IMR-90 (cell line): Measurements from ENCODE around the gene GXYLT1. TPM values are rescaled to one million over a fixed set of nuclear protein-coding genes. Genes with fewer than 3 reads are reported as not detected.

Experiments
- ATAC-seq: fragments of 200-7000 bp; cut with Tn5 transposase; 2 replicates; pipeline ENCODE4 v1.9.1; 2020; ENCODE audit warnings: low read depth, mild to moderate bottlenecking, moderate library complexity
- BruUV-seq: library from RNA; stranded (reverse); fragments of 400-500 nt; replicated peaks from 2 replicates; lab custom pipeline; 2021; lab: Mats Ljungman, UMichigan
- CTCF ChIA-PET: fragments of 300-600 bp; formaldehyde crosslinking; extraction: SDS; loops from one replicate; lab custom pipeline; 2021; ENCODE audit warnings: antibody characterized with exemption; lab: Yijun Ruan, JAX
- POLR2A ChIA-PET: fragments of 300-600 bp; sonication (Branson Sonifier 250); formaldehyde crosslinking; loops from one replicate; lab custom pipeline; 2022; ENCODE audit warnings: antibody characterized with exemption; ENCODE audit not compliant: unreplicated experiment; lab: Charles Lee
- DNase-seq: peaks from one replicate; pipeline ENCODE4 v3.0.0; 2013
- H2AFZ ChIP-seq: replicated peaks from 2 replicates; pipeline ENCODE3; 2013; ENCODE audit warnings: low read length, mild to moderate bottlenecking; ENCODE audit not compliant: poor library complexity
- H2AK5ac ChIP-seq: 2 replicates; pipeline ENCODE4 v1.6.1; 2013; ENCODE audit warnings: low read depth, low read length, inconsistent platforms
- H2AK9ac ChIP-seq: replicated peaks from 2 replicates; pipeline ENCODE3; 2013; ENCODE audit warnings: mild to moderate bottlenecking, low read depth, low read length, moderate library complexity; ENCODE audit not compliant: poor library complexity
- H2BK120ac ChIP-seq: 2 replicates; pipeline ENCODE4 v1.6.1; 2013; ENCODE audit warnings: low read depth, low read length, inconsistent platforms
- H2BK15ac ChIP-seq: 3 replicates; pipeline ENCODE4 v1.6.1; 2013; ENCODE audit warnings: low read depth, low read length, inconsistent platforms
- H2BK20ac ChIP-seq: 2 replicates; pipeline ENCODE4 v1.6.1; 2013; ENCODE audit warnings: low read depth, mild to moderate bottlenecking, inconsistent platforms, low read length, moderate library complexity
- H2BK5ac ChIP-seq: 2 replicates; pipeline ENCODE4 v1.6.1; 2013; ENCODE audit warnings: mild to moderate bottlenecking, low read depth, low read length, inconsistent platforms; ENCODE audit not compliant: poor library complexity, severe bottlenecking
- H3K14ac ChIP-seq: replicated peaks from 2 replicates; pipeline ENCODE4 v1.6.1; 2013; ENCODE audit warnings: low read depth, low read length, inconsistent platforms
- H3K18ac ChIP-seq: 2 replicates; pipeline ENCODE4 v1.6.1; 2013; ENCODE audit warnings: low read depth, low read length, control low read depth
- H3K23ac ChIP-seq: 2 replicates; pipeline ENCODE4 v1.6.1; 2013; ENCODE audit warnings: low read depth, low read length, inconsistent platforms
- H3K27ac ChIP-seq: 2 replicates; pipeline ENCODE4 v1.5.1; 2013; ENCODE audit warnings: mild to moderate bottlenecking, control low read depth, low read length; ENCODE audit not compliant: insufficient read depth
- H3K27me3 ChIP-seq: 2 replicates; pipeline ENCODE4 v1.6.1; 2013; ENCODE audit warnings: low read length; ENCODE audit not compliant: control insufficient read depth, insufficient read depth
- H3K36me3 ChIP-seq: 2 replicates; pipeline ENCODE4 v1.6.1; 2013; ENCODE audit warnings: low read length, mixed read lengths; ENCODE audit not compliant: control insufficient read depth, insufficient read depth
- H3K4ac ChIP-seq: 2 replicates; pipeline ENCODE4 v1.6.1; 2013; ENCODE audit warnings: low read depth, low read length, inconsistent platforms
- H3K4me1 ChIP-seq: 2 replicates; pipeline ENCODE4 v1.6.1; 2013; ENCODE audit warnings: low read length, mixed read lengths; ENCODE audit not compliant: control insufficient read depth, insufficient read depth
- H3K4me2 ChIP-seq: 2 replicates; pipeline ENCODE4 v1.6.1; 2013; ENCODE audit warnings: low read depth, mild to moderate bottlenecking, control low read depth, low read length, moderate library complexity
- H3K4me3 ChIP-seq: 2 replicates; pipeline ENCODE4 v1.5.1; 2013; ENCODE audit warnings: low read depth, mild to moderate bottlenecking, control low read depth, low read length, moderate library complexity; ENCODE audit not compliant: insufficient read depth
- H3K56ac ChIP-seq: 2 replicates; pipeline ENCODE4 v1.6.1; 2013; ENCODE audit warnings: low read length, inconsistent platforms; ENCODE audit not compliant: insufficient read depth; ENCODE audit errors: extremely low read depth
- H3K79me1 ChIP-seq, 2 experiments: 2 replicates each; pipeline ENCODE4 v1.6.1; 2013; ENCODE audit warnings: low read length in 2 of 2, inconsistent platforms in 1 of 2, low read depth in 1 of 2
- H3K9ac ChIP-seq: 2 replicates; pipeline ENCODE4 v1.6.1; 2013; ENCODE audit warnings: low read depth, low read length, control low read depth
- H3K9me1 ChIP-seq: 2 replicates; pipeline ENCODE4 v1.6.1; 2013; ENCODE audit warnings: low read length, inconsistent platforms; ENCODE audit not compliant: insufficient read depth
- H3K9me3 ChIP-seq: 2 replicates; pipeline ENCODE4 v1.6.1; 2013; ENCODE audit warnings: low read length; ENCODE audit not compliant: control insufficient read depth, insufficient read depth
- H4K20me1 ChIP-seq: 2 replicates; pipeline ENCODE4 v1.6.1; 2013; ENCODE audit warnings: low read length, inconsistent platforms; ENCODE audit not compliant: insufficient read depth
- H4K5ac ChIP-seq: 2 replicates; pipeline ENCODE4 v1.6.1; 2013; ENCODE audit warnings: mild to moderate bottlenecking, low read depth, low read length, control low read depth
- H4K8ac ChIP-seq, 2 experiments: 2 replicates each; pipeline ENCODE4 v1.6.1; 2013; ENCODE audit warnings: low read depth in 2 of 2, low read length in 2 of 2, control low read depth in 1 of 2, inconsistent platforms in 1 of 2
- H4K91ac ChIP-seq: 2 replicates; pipeline ENCODE4 v1.6.1; 2013; ENCODE audit warnings: low read depth, low read length, inconsistent platforms; ENCODE audit not compliant: insufficient read depth
- BHLHE40 ChIP-seq: fragments of 150-350 bp; IDR thresholded peaks from 2 replicates; pipeline ENCODE4 v1.6.1; 2016; ENCODE audit warnings: mild to moderate bottlenecking, low read depth, low read length
- CEBPB ChIP-seq: IDR thresholded peaks from 2 replicates; pipeline ENCODE4 v1.6.1; 2012; ENCODE audit warnings: low read depth, low read length, improper control_type of control experiment
- CHD1 ChIP-seq: IDR thresholded peaks from 2 replicates; pipeline ENCODE4 v1.6.1; 2012; ENCODE audit warnings: low read depth, low read length, improper control_type of control experiment
- FOS ChIP-seq: fragments of 150-350 bp; IDR thresholded peaks from 2 replicates; pipeline ENCODE4 v1.6.1; 2016; ENCODE audit warnings: low read depth, low read length
- MAFK ChIP-seq: IDR thresholded peaks from 2 replicates; pipeline ENCODE4 v1.6.1; 2012; ENCODE audit warnings: low read depth, low read length, improper control_type of control experiment
- MAZ ChIP-seq: IDR thresholded peaks from 2 replicates; pipeline ENCODE4 v1.6.1; 2012; ENCODE audit warnings: low read depth, mild to moderate bottlenecking, low read length, improper control_type of control experiment, moderate library complexity, borderline replicate concordance
- MXI1 ChIP-seq: IDR thresholded peaks from 2 replicates; pipeline ENCODE4 v1.6.1; 2012; ENCODE audit warnings: low read depth, mild to moderate bottlenecking, low read length, moderate library complexity, borderline replicate concordance
- NFE2L2 ChIP-seq: fragments of 150-350 bp; IDR thresholded peaks from 2 replicates; pipeline ENCODE4 v1.6.1; 2016; ENCODE audit warnings: low read depth, mild to moderate bottlenecking, low read length
- POLR2A ChIP-seq: IDR thresholded peaks from 2 replicates; pipeline ENCODE4 v1.6.1; 2012; ENCODE audit warnings: mild to moderate bottlenecking, low read depth, low read length
- RAD21 ChIP-seq: IDR thresholded peaks from 2 replicates; pipeline ENCODE4 v1.6.1; 2012; ENCODE audit warnings: low read length, improper control_type of control experiment
- RCOR1 ChIP-seq: IDR thresholded peaks from 2 replicates; pipeline ENCODE4 v1.6.1; 2012; ENCODE audit warnings: mild to moderate bottlenecking, low read length, improper control_type of control experiment; ENCODE audit not compliant: insufficient replicate concordance
- RFX5 ChIP-seq: IDR thresholded peaks from 2 replicates; pipeline ENCODE4 v1.8.0; 2012; ENCODE audit warnings: low read depth, mild to moderate bottlenecking, low read length, moderate library complexity
- SMC3 ChIP-seq: fragments of 150-350 bp; IDR thresholded peaks from 2 replicates; pipeline ENCODE4 v1.6.1; 2016; ENCODE audit warnings: low read depth, mild to moderate bottlenecking, antibody characterized with exemption, low read length, moderate library complexity
- WGBS, 2 experiments: methylation state at CpG; one replicate each; pipeline versions ENCODE4 v1.1.5 to v1.1.7; 2013; ENCODE audit warnings: missing lambda C conversion rate in 2 of 2; ENCODE audit not compliant: insufficient read length in 1 of 2; ENCODE audit errors: extremely low coverage in 2 of 2; 5-methylcytosine and 5-hydroxymethylcytosine counted together
- dilution Hi-C: fragments of 300-500 bp; cut with HindIII; formaldehyde crosslinking; loops from one replicate; pipeline ENCODE4 v1.14.3; 2018; ENCODE audit warnings: low sequenced_read_pairs; ENCODE audit not compliant: unreplicated experiment
- in situ Hi-C: fragments of 300-500 bp; cut with MboI; formaldehyde crosslinking; loops from 3 replicates; pipeline ENCODE4 v1.14.3; 2019; ENCODE audit warnings: low sequenced_read_pairs, inconsistent platforms, mixed read lengths
- intact Hi-C: fragments of 100-400 bp; cut with micrococcal nuclease; formaldehyde crosslinking; loops from 2 replicates; pipeline ENCODE4 v1.10.0; 2022
- polyA plus RNA-seq, 3 experiments: library from polyadenylated mRNA; depleted of rRNA; stranded (reverse); fragments of >200 nt; gene quantifications; 2 replicates each; pipeline ENCODE4 v1.2.3, GENCODE V29; 2012; ENCODE audit warnings: low replicate concordance in 1 of 3
- total RNA-seq: library from RNA; depleted of rRNA; stranded (reverse); fragments of >200 nt; gene quantifications from 2 replicates; pipeline ENCODE4 v1.2.3, GENCODE V29; 2012
- TF ChIP-seq, protein P1 (sequence below): fragments of 150-350 bp; IDR thresholded peaks from 2 replicates; pipeline ENCODE4 v1.6.1; 2017; ENCODE audit warnings: mild to moderate bottlenecking, antibody characterized with exemption, low read length, low read depth
- TF ChIP-seq, protein P2 (sequence below): conservative IDR thresholded peaks from 2 replicates; pipeline ENCODE4 v1.5.1; 2012; ENCODE audit warnings: mild to moderate bottlenecking, low read depth, low read length, improper control_type of control experiment
- TF ChIP-seq, protein P3 (sequence below): fragments of 150-350 bp; IDR thresholded peaks from 2 replicates; pipeline ENCODE4 v1.6.1; 2016; ENCODE audit warnings: low read depth, mild to moderate bottlenecking, low read length, moderate library complexity, borderline replicate concordance

The GXYLT1 gene
- total and polyA plus RNA-seq, 2 of the 4 experiments (the other 2 are of a cell fraction): 8.5 to 8.6 TPM

DNA sequence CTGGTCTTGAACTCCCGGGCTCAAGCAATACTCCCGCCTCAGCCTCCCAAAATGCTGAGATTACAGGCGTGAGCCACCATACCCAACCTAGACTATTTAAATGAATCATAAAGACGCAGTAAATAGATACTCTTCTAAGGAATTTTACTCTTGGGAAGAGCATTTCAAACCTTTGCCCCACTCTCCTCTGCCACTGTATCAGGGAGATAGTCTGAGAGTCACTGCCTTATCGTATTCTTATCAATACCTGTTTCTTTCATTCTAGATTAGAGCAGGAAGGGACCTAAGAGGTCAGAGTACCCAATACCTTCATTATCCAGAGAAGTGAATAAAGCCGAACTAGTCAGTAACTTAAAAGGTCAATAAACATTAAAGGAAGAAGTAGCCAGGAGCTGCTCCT, 15.8 kb downstream of the GXYLT1 start:
- no peak for TF ChIP-seq MXI1
- TF ChIP-seq, protein P1, sequence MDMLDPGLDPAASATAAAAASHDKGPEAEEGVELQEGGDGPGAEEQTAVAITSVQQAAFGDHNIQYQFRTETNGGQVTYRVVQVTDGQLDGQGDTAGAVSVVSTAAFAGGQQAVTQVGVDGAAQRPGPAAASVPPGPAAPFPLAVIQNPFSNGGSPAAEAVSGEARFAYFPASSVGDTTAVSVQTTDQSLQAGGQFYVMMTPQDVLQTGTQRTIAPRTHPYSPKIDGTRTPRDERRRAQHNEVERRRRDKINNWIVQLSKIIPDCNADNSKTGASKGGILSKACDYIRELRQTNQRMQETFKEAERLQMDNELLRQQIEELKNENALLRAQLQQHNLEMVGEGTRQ: no peak
- no peak for TF ChIP-seq CEBPB
- no peak for TF ChIP-seq FOS
- no peak for TF ChIP-seq SMC3
- no peak for TF ChIP-seq RFX5
- no peak for TF ChIP-seq NFE2L2
- TF ChIP-seq, protein P2, sequence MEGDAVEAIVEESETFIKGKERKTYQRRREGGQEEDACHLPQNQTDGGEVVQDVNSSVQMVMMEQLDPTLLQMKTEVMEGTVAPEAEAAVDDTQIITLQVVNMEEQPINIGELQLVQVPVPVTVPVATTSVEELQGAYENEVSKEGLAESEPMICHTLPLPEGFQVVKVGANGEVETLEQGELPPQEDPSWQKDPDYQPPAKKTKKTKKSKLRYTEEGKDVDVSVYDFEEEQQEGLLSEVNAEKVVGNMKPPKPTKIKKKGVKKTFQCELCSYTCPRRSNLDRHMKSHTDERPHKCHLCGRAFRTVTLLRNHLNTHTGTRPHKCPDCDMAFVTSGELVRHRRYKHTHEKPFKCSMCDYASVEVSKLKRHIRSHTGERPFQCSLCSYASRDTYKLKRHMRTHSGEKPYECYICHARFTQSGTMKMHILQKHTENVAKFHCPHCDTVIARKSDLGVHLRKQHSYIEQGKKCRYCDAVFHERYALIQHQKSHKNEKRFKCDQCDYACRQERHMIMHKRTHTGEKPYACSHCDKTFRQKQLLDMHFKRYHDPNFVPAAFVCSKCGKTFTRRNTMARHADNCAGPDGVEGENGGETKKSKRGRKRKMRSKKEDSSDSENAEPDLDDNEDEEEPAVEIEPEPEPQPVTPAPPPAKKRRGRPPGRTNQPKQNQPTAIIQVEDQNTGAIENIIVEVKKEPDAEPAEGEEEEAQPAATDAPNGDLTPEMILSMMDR: no peak
- no peak for TF ChIP-seq POLR2A
- no peak for TF ChIP-seq MAZ
- no peak for TF ChIP-seq BHLHE40
- TF ChIP-seq, protein P3, sequence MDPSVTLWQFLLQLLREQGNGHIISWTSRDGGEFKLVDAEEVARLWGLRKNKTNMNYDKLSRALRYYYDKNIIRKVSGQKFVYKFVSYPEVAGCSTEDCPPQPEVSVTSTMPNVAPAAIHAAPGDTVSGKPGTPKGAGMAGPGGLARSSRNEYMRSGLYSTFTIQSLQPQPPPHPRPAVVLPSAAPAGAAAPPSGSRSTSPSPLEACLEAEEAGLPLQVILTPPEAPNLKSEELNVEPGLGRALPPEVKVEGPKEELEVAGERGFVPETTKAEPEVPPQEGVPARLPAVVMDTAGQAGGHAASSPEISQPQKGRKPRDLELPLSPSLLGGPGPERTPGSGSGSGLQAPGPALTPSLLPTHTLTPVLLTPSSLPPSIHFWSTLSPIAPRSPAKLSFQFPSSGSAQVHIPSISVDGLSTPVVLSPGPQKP: no peak
- TF ChIP-seq RCOR1: no peak
- TF ChIP-seq RAD21: no peak
- TF ChIP-seq CHD1: no peak
- TF ChIP-seq MAFK: no peak
- no peak overlapping the region for H2BK120ac ChIP-seq
- H3K4me3 ChIP-seq: no peak overlapping the region
- no peak overlapping the region for H2AK9ac ChIP-seq
- no peak overlapping the region for H4K91ac ChIP-seq
- no peak overlapping the region for H2BK15ac ChIP-seq
- BruUV-seq: no TSS peak
- CTCF ChIA-PET: interaction anchor here (0.5 to 0.9 kb wide), 5 partner anchors 14 to 337 kb away, joined by 3 to 4 read pairs (median 3); no protein-coding TSS in a partner anchor
- H4K20me1 ChIP-seq: peaks cover 14% of the 10 kb centered on the region; the same call in 1 of the 2 replicates
- H3K56ac ChIP-seq: no peak overlapping the region
- H3K27me3 ChIP-seq: no peaks in the 10 kb centered on the region
- H4K5ac ChIP-seq: no peak overlapping the region
- DNase-seq (no peak), ATAC-seq (no peak)
- H3K9ac ChIP-seq: no peak overlapping the region
- H3K4me1 ChIP-seq: peaks cover 5% of the 10 kb centered on the region
- no peak overlapping the region for H3K18ac ChIP-seq
- POLR2A ChIA-PET: no interaction called here
- no peak overlapping the region for H3K14ac ChIP-seq
- H4K8ac ChIP-seq: no peak overlapping the region
- H3K27ac ChIP-seq: no peak overlapping the region
- in situ Hi-C loops: loop anchor here (10.0 kb wide), 1 partner anchor 436 kb away; no protein-coding TSS in a partner anchor
- H2AK5ac ChIP-seq: no peak overlapping the region
- H3K36me3 ChIP-seq: no peaks in the 10 kb centered on the region
- H3K9me1 ChIP-seq: peaks cover 5% of the 10 kb centered on the region; the same call in 1 of the 2 replicates
- WGBS, 2 experiments: no CpG with 5 or more reads among the region's 6 CpGs
- H2BK5ac ChIP-seq: no peak overlapping the region
- H3K4me2 ChIP-seq: no peak overlapping the region
- H3K4ac ChIP-seq: no peak overlapping the region
- dilution Hi-C loops: no loop called here
- no peak overlapping the region for H3K23ac ChIP-seq
- H2BK20ac ChIP-seq: no peak overlapping the region
- no peak overlapping the region for H2AFZ ChIP-seq
- H3K79me1 ChIP-seq: peaks cover 10 to 39% of the 10 kb centered on the region in 2 experiments; a peak in 2 of 4 replicates
- H3K9me3 ChIP-seq: no peaks in the 10 kb centered on the region
- intact Hi-C loops: loop anchor here (1.0 to 5.0 kb wide), 5 partner anchors 203 to 1208 kb away; no protein-coding TSS in a partner anchor
